Measurements from ENCODE around the gene GSG1.

DNA sequence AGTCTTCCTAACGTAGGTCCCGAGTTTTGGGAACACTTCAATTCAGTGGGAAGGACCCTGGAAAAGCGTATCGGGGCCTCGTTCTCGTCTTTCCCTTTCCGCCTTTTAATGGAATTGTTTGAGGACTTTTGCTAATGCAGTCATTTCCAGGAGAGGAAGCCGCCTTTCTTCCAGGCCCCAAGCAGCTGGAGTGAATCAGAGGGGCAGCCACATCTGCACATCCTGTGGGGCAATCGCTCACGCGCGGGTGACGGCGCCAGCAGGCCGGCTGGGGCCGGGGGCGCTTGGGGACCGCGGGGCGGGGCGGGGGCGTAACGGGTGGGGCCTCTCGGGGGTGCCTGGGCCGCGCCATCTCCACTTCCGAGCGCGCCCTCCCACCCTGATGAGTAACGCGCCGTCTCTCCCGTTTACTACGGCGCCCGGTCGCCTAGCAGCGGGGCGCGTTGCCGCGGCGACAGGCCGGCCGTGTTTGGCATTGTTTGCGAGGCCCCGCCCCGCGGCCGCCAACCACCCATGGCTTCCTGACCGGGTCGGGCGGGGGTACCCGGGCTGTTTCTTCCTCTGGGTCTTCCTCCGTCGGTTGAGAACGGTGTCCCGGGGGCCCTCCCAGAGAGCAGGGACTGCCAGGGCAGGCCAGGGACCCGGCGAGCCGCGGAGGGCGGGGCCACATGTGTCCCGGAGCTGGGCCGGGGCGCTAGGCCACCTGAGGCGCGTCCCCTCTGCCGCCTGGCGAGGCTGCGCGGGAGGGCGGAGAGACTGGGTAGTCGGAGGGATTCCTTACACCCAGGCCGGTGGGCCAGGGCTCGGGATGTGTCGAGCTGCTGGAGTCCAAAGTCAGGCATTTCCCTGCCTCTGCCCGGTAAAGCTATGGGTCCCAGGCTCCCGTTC lies 2.3 kb downstream of the GSG1 start:
- TF ChIP-seq POLR2AphosphoS5 (IDR thresholded peaks at IDR 0.05) (peak in 2 of 3 donors; percentile 76 to 79), POLR2A (IDR thresholded peaks at IDR 0.05) (no peak)
- TF ChIP-seq, protein P1, sequence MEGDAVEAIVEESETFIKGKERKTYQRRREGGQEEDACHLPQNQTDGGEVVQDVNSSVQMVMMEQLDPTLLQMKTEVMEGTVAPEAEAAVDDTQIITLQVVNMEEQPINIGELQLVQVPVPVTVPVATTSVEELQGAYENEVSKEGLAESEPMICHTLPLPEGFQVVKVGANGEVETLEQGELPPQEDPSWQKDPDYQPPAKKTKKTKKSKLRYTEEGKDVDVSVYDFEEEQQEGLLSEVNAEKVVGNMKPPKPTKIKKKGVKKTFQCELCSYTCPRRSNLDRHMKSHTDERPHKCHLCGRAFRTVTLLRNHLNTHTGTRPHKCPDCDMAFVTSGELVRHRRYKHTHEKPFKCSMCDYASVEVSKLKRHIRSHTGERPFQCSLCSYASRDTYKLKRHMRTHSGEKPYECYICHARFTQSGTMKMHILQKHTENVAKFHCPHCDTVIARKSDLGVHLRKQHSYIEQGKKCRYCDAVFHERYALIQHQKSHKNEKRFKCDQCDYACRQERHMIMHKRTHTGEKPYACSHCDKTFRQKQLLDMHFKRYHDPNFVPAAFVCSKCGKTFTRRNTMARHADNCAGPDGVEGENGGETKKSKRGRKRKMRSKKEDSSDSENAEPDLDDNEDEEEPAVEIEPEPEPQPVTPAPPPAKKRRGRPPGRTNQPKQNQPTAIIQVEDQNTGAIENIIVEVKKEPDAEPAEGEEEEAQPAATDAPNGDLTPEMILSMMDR (IDR thresholded peaks at IDR 0.05), result no peak
